NCI-H345 treated with DMSO at 0.1 percent for 48 hours (cell line): ENCODE measurements around the gene DAP.
A peak's percentile ranks its signal among the peaks of the same experiment; 100 is the strongest.
"Not testable (repeated sequence)": the region's sequence is repeated elsewhere in the genome, so short reads cannot be mapped to it uniquely, and the experiment has no call there.

Experiments
- DNase-seq: peaks from one replicate; lab custom pipeline; 2025; ENCODE audit not compliant: unreplicated experiment; lab: John Stamatoyannopoulos, UW

Gene DAP, protein sequence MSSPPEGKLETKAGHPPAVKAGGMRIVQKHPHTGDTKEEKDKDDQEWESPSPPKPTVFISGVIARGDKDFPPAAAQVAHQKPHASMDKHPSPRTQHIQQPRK

DNA sequence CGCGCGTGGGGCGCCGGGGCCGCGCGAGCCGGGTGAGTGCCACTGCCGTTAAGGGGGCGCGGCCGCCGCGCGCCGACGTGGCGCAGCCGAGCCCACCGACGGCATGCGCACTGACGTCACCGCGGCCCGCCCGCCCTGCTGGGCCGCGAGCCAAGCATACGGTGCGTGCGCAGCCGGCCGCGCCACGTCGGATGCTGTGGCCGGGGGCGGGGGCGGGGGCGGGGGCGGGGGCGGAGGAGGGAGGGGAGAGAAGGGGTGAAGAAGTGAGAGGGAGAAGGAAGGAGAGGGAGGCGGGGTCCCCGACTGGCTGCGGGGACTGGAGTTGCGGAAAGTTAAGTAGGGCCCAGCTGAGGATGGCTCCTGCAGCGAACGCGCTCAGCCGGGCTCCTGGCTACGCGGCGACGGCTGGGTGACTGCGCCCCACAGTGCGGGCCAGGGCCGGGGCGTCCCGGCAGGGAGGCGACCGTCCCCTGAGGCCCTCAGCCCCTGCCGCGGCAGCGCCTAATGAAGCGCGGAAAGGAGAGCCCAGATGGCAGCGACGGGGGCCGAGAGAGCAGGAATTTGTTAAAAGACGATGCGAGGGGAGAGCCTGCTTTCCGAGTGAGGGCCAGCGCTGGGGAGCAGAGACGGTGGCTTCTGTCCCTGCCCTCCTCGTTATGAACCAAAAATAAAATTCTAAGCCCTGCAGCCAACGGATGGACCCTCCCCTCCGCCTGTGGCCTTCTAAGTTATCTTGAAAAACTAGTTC is at the start of gene DAP:
Gene DAP (minus strand): TSS at position 50 of the 748 bp plus-strand sequence. CDS start 166 bp downstream, outside the sequence.
- peak; percentile 79 for DNase-seq

GRCh38 chr5:10808347-10809226 is 47.6 kb upstream of the DAP start:
- no peak for DNase-seq

DNA sequence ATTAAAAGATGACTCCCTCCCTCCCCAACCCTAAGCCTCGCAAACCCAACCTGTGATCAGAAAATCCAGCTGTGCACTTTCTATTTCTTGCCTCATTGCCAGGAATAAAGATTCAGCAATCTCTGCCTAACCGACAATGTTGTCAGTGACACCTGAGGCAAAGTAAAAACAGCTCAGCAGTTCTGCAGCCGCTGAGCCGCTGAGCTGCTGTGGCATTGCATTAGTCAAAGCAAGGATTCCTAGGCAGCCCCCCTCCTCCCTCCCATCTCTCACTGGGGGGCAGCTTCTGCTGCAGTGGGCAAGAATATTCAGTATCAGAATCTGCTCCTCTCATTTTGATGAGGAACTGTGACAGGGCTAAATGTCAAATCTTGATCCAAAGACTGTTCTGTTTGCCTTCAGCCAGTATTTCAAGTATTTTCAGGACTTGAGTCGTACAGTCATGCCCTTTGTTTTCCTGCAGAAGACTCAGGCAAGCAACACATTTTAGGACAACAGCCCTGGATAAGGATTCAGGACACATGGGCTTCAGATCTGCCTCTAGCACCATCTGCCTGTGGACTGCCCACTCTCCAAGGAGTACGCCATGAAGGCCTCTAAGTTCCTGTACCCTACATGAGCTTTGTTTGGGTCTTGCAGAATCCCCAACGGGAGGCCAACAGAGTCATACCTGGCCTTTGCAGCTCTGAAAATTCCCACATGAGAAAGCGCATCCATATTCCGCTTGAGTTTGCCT is 41.1 kb upstream of the DAP start:
- no peak for DNase-seq

DNA sequence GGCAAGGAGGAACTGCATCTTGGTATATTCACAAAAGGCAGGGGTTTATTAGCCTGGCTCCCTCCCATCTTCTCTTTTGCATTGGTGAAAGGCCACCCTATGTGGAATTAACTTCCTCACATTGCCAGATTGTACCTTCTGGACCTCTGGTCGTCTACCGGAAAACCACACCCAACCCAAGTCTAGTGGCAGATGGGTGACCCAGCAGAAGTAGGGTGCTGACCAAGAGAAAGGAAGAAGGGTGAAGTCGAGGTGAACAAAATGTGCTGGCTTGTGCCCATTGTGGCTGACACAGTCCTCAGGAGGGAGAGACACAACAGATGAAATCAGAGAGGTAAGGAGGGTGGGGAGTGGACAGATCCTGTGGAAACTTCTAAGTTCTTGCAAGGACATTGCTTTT is 39.8 kb upstream of the DAP start:
- no peak for DNase-seq

DNA sequence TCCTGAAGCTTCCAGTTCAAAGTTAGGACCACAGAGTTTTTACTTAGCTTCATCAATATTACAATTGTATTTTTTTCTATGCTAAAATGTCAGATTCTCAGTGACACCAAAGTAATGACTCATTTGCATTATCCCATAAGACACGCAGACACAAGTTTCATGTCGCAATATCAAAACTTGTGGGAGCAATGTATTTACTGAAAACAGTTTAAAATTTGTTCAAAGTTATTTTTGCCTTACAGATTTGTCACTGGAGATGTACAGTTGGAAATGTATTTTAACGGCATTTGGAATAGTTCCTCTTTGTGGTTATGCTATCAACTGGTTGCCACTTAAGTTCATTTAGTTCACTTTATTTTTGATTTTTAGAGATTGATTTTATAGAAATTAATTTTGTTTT is 36.2 kb upstream of the DAP start:
- DNase-seq = no peak

- no peak for DNase-seq
Observed at GRCh38 chr5:10793785-10794184, 32.8 kb upstream of the DAP start.

GRCh38 chr5:10792336-10792735 is 31.3 kb upstream of the DAP start:
- no peak for DNase-seq

DNA sequence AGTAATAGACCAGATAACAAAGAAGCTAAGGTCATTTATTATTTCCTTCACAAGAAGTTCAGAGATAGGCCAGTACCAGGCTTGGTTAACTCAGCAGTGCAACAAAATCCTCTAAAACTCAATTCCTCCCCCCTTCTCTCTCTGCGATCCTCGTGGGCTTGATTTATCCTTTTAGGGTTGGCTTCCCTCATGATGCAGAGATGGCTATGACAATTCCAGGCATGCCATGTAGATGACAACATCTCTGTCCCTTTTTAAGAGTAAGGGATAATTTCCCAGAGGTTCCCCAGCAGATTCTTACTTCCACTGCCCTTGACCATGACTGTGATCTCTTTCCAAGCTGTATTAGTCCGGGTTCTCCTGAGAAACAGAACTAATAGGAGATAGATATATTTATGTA is 28.7 kb upstream of the DAP start:
- DNase-seq = no peak

DNA sequence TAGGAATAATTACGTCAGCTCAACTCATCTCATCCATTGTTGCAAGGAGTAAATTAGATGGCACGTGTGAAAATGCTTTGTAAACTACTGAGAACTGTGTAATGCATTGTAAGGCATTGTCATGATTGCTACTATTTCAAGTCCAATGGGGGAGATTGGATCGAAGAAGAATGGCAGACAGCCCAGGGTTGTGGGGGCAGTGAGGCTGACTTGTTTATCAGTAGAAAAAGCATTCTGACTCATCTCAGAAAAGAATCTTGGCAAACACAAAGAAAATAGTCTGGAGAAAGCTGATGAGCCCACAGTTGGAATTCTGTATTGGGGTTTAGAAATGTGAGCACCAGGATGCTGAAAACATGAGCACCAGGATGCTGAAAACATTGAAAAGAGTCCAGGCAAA is 28.0 kb upstream of the DAP start:
- DNase-seq = no peak

GRCh38 chr5:10788358-10788757 is 27.3 kb upstream of the DAP start:
- no peak for DNase-seq

GRCh38 chr5:10786835-10787234 is 25.8 kb upstream of the DAP start:
- no peak for DNase-seq

- not testable (repeated sequence) for DNase-seq
Observed at GRCh38 chr5:10780208-10780607, 19.2 kb upstream of the DAP start.

GRCh38 chr5:10779592-10779991 is 18.6 kb upstream of the DAP start:
- no peak for DNase-seq

- no peak for DNase-seq
Observed at GRCh38 chr5:10778179-10778910, 17.3 kb upstream of the DAP start.

GRCh38 chr5:10775646-10776045 is 14.6 kb upstream of the DAP start:
- no peak for DNase-seq

DNA sequence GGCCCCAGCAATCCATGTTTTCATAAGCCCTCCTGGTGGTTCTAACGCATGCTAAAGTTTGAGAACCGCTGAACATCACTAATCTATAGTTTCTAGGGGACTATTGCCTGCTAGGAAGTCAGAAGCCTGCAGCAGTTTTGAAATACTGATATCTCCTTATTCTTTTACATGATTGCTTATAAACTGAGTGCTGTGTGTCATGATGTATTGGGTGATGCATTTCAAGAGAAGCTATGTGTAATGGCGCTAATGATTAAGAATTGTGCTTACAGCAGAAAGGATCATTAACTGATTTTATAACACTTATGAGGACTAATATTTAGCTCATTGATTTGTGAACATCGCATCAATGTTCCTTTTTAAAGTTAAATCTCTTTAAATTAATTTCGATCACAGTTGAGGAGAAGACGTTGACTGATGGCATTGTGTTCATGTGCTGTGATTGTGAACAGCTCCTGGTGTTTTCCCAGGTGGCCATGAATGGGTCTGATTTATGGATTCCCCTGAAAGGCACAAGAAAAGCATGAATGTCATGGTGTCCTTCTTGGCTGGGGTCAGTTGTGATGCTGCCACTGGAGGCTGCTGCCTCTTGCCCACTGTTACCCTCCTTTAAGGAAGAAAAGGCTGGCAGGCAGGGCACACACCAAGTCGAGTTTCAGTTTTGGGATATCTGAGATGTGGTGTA is 12.0 kb upstream of the DAP start:
- DNase-seq = no peak

- DNase-seq = no peak
Observed at GRCh38 chr5:10768328-10768899, 7.4 kb upstream of the DAP start.

DNA sequence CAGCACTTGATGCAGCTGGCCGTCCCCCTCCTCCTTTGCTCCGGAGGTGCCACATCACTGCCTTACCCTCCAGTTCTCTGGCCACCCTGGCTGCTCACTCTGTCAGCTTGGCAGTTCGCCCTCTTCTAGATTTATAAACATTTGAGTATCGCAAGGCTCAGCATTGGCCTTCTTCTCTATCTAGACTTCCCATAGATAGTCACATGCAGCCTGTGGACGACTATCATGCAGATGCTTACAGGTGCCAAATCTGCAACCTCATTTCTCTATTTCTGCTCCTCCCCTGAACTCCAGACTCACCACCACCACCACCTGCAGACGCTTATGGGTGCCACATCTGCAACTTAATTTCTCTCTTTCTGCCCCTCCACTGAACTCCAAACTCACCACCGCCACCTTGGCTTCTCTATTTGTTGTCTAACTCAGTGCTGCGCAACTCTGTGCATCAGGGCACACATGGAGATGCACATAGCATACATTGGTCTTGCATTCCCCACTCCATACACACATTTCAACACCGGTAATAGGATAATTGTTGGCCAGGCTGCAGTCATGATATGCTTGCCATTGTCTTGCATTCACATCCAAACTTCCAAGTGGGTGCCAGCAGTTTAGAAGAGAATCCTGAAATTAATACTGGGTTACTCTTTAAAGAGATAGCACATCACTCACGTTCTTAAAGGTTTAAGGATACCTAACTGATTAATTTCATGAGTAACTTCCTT is 1.9 kb upstream of the DAP start:
- no peak for DNase-seq
